ENCODE results near the gene ZNF224. TPM values are rescaled to one million over a fixed set of nuclear protein-coding genes. Genes with fewer than 3 reads are reported as not detected.
A peak's percentile ranks its signal among the peaks of the same experiment; 100 is the strongest.

ZNF224 gene
- total RNA-seq, 1 donor from 2014 or later = 40.6 TPM

DNA sequence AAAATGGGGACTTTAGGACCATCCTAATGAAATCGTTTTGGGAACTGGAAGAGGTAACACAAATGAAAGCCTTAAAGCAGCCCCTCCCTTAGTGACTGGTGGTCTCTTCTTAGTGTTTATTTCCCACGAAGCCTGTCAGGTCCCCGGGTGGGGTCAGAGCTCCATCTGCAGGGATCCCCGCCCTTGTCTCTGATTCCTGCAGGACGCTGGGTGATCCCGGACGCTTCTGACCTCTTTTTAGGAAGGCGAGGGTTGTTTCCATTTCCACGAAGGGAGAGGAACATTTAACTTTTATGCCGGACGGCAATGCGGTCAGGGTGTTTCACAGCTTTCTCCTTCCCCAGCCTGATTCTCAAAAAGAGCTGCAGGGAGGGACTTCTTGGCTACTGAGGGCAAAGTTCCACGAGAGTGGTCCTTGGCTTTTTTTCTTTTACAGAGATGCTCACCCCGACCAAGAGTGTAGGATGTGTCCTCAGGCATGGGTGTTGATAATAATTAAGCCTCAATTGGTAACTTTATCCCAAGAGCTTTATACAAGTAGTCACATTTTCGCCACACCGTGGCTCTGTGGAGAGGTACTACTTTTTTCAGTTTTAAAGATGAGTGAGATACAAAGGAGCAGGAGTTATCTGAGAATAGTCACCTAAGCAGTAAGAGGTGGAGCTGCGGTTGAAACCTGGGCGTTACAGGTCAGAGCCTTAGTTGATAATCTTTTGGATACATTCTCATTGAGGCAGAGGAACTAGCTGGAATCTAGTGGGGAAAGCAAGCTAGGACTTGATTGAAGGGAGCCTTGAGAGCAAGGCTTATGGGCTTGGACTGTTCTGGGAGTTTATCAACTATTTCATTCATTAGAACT is 21.4 kb upstream of the ZNF224 start:
- H3K9me3 Mint-ChIP-seq (ENCODE audit: low read depth) = peaks cover 26% of the 10 kb centered on the region
- peak overlapping the region; percentile 93 for H3K27ac Mint-ChIP-seq
- H3K4me3 Mint-ChIP-seq (ENCODE audit: low read depth) = peak overlapping the region; percentile 93
- peaks cover 24% of the 10 kb centered on the region for H3K36me3 Mint-ChIP-seq (ENCODE audit: insufficient read depth)
- peaks cover 16% of the 10 kb centered on the region for H3K4me1 Mint-ChIP-seq (ENCODE audit: low read depth)
- H3K27me3 Mint-ChIP-seq = no peaks in the 10 kb centered on the region
- no peak for DNase-seq (ENCODE audit: low spot score, unreplicated experiment)
- TF ChIP-seq, protein P1, sequence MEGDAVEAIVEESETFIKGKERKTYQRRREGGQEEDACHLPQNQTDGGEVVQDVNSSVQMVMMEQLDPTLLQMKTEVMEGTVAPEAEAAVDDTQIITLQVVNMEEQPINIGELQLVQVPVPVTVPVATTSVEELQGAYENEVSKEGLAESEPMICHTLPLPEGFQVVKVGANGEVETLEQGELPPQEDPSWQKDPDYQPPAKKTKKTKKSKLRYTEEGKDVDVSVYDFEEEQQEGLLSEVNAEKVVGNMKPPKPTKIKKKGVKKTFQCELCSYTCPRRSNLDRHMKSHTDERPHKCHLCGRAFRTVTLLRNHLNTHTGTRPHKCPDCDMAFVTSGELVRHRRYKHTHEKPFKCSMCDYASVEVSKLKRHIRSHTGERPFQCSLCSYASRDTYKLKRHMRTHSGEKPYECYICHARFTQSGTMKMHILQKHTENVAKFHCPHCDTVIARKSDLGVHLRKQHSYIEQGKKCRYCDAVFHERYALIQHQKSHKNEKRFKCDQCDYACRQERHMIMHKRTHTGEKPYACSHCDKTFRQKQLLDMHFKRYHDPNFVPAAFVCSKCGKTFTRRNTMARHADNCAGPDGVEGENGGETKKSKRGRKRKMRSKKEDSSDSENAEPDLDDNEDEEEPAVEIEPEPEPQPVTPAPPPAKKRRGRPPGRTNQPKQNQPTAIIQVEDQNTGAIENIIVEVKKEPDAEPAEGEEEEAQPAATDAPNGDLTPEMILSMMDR (IDR thresholded peaks at IDR 0.05; ENCODE audit: unreplicated experiment) = no peak

DNA sequence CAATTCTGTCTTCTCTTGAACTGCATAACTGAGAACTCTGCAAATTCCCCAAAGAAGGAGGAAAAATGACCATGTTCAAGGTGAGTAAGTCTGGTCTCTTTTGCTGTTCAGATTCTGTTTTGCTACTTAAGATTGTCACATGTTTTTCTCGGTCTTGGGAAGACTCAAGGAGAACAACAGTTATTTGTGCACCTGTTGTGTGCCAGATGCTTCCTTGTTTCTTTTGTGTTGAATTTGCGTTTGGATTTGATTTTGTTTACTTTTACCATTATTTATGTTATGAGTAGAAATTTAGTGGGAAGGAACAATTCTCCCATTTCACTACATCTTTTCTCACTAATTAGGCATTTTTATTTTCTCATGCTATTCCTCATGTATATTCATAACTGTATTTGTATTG is 17.8 kb upstream of the ZNF224 start:
- H3K4me1 Mint-ChIP-seq (ENCODE audit: low read depth) = peaks cover 16% of the 10 kb centered on the region
- peaks cover 16% of the 10 kb centered on the region for H3K36me3 Mint-ChIP-seq (ENCODE audit: insufficient read depth)
- no peak overlapping the region for H3K4me3 Mint-ChIP-seq (ENCODE audit: low read depth)
- TF ChIP-seq, protein P1 (IDR thresholded peaks at IDR 0.05; ENCODE audit: unreplicated experiment) = no peak
- H3K27ac Mint-ChIP-seq = no peak overlapping the region
- no peak for DNase-seq (ENCODE audit: low spot score, unreplicated experiment)
- no peaks in the 10 kb centered on the region for H3K27me3 Mint-ChIP-seq
- H3K9me3 Mint-ChIP-seq (ENCODE audit: low read depth) = peaks cover 4% of the 10 kb centered on the region

DNA sequence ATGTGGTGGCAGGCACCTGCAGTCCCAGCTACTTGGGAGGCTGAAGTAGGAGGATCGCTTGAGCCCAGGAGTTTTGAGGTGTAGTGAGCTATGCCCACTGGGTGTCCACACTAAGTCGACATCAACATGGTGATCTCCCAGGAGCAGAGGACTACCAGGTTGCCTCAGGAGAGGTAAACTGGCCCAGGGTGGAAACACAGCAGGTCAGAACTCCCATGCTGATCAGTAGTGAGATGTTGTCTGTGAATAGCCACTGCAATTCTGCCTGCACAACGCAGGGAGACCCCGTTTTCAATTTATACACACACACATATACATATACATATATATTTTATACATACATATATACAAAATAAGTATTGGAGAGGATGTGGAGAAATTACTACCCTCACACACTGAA is 2.1 kb upstream of the ZNF224 start:
- no peak for DNase-seq (ENCODE audit: low spot score, unreplicated experiment)
- H3K27me3 Mint-ChIP-seq = no peaks in the 10 kb centered on the region
- no peak overlapping the region for H3K27ac Mint-ChIP-seq
- peaks cover 8% of the 10 kb centered on the region for H3K4me1 Mint-ChIP-seq (ENCODE audit: low read depth)
- H3K9me3 Mint-ChIP-seq (ENCODE audit: low read depth) = no peaks in the 10 kb centered on the region
- H3K4me3 Mint-ChIP-seq (ENCODE audit: low read depth) = no peak overlapping the region
- no peaks in the 10 kb centered on the region for H3K36me3 Mint-ChIP-seq (ENCODE audit: insufficient read depth)
- TF ChIP-seq, protein P1 (IDR thresholded peaks at IDR 0.05; ENCODE audit: unreplicated experiment) = no peak

DNA sequence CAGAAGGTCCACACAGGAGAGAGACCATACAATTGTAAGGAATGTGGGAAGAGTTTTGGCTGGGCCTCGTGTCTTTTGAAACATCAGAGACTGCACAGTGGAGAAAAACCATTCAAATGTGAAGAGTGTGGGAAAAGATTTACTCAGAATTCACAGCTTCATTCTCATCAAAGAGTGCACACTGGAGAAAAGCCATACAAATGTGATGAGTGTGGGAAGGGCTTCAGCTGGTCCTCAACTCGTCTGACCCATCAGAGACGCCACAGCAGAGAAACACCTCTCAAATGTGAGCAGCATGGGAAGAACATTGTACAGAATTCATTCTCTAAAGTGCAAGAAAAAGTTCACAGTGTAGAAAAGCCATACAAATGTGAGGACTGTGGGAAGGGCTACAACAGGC is 13.6 kb downstream of the ZNF224 start:
- DNase-seq (ENCODE audit: low spot score, unreplicated experiment) = no peak
- no peak overlapping the region for H3K27ac Mint-ChIP-seq
- peaks cover 4% of the 10 kb centered on the region for H3K4me1 Mint-ChIP-seq (ENCODE audit: low read depth)
- no peak overlapping the region for H3K4me3 Mint-ChIP-seq (ENCODE audit: low read depth)
- H3K27me3 Mint-ChIP-seq = no peaks in the 10 kb centered on the region
- TF ChIP-seq, protein P1 (IDR thresholded peaks at IDR 0.05; ENCODE audit: unreplicated experiment) = no peak
- H3K9me3 Mint-ChIP-seq (ENCODE audit: low read depth) = peaks cover 62% of the 10 kb centered on the region
- H3K36me3 Mint-ChIP-seq (ENCODE audit: insufficient read depth) = peaks cover 77% of the 10 kb centered on the region

DNA sequence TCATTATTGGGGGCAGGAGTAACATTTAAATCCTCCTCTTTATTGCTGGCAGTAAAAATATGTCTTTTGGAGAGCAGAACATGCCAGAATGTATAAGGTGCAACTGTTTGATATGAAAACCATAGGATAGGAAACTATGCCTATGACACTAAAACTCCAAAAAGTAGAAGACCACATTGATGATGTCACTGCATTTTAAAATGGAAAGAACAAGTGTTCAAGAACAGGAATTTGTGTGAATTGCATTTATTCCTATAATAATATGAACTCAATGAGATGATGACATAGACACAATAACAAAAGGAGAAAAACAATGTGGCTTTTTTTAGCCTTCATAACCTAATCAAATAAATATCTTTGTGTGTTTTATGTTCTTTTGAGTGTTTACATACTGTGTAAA is 15.3 kb downstream of the ZNF224 start:
- Mint-ChIP-seq H3K9me3 (ENCODE audit: low read depth) (peaks cover 52% of the 10 kb centered on the region), H3K36me3 (ENCODE audit: insufficient read depth) (peaks cover 62% of the 10 kb centered on the region), H3K27ac (no peak overlapping the region), H3K4me1 (ENCODE audit: low read depth) (peaks cover 11% of the 10 kb centered on the region), H3K27me3 (no peaks in the 10 kb centered on the region), H3K4me3 (ENCODE audit: low read depth) (no peak overlapping the region)
- DNase-seq (ENCODE audit: low spot score, unreplicated experiment) = no peak
- TF ChIP-seq, protein P1 (IDR thresholded peaks at IDR 0.05; ENCODE audit: unreplicated experiment) = no peak
